ENCODE measurements around the gene LOXHD1. TPM values are rescaled to one million over a fixed set of nuclear protein-coding genes. Genes with fewer than 3 reads are reported as not detected.

The LOXHD1 gene
- total RNA-seq, 4 donors from 2014 or later = 0.41 TPM; not detected in 3

- H3K9me3 ChIP-seq = no peaks in the 10 kb centered on the region
- H3K36me3 ChIP-seq = no peaks in the 10 kb centered on the region
- H3K27ac ChIP-seq = no peak overlapping the region
- no peak for TF ChIP-seq CTCF (IDR thresholded peaks at IDR 0.05 in 4 of 5, conservative IDR thresholded peaks at IDR 0.05 in 1 of 5)
- TF ChIP-seq POLR2A (IDR thresholded peaks at IDR 0.05) = no peak
- in situ Hi-C loops (cut with MboI; ENCODE audit: low sequenced_read_pairs in 4 of 4) = no loop called here
- H3K4me1 ChIP-seq = peaks cover 12 to 23% of the 10 kb centered on the region in 2 donors
- no peak overlapping the region for H3K4me3 ChIP-seq
- intact Hi-C loops (cut with DNase I; ENCODE audit: low total_unique reads) = no loop called here
- H3K27me3 ChIP-seq = no peaks in the 10 kb centered on the region
- ATAC-seq (no peak), DNase-seq (no peak)
Observed at GRCh38 chr18:46470714-46471113, 186.3 kb downstream of the LOXHD1 start.

- no peak for ATAC-seq
Observed at GRCh38 chr18:46469186-46469915, 187.7 kb downstream of the LOXHD1 start.

GRCh38 chr18:46468426-46469180 lies 188.4 kb downstream of the LOXHD1 start:
- Histone ChIP-seq H3K9me3 (no peaks in the 10 kb centered on the region), H3K27me3 (no peaks in the 10 kb centered on the region), H3K4me3 (no peak overlapping the region), H3K4me1 (peaks cover 4 to 14% of the 10 kb centered on the region in 2 donors), H3K36me3 (no peaks in the 10 kb centered on the region), H3K27ac (no peak overlapping the region)
- ATAC-seq (no peak), DNase-seq (no peak)
- in situ Hi-C loops (cut with MboI; ENCODE audit: low sequenced_read_pairs in 4 of 4) (no loop called here), intact Hi-C loops (cut with DNase I; ENCODE audit: low total_unique reads) (no loop called here)
- TF ChIP-seq POLR2A (IDR thresholded peaks at IDR 0.05) (no peak), CTCF (IDR thresholded peaks at IDR 0.05 in 4 of 5, conservative IDR thresholded peaks at IDR 0.05 in 1 of 5) (no peak)

More at GRCh38 chr18:46469186-46469915, 187.7 kb downstream of the LOXHD1 start:
- no peaks in the 10 kb centered on the region for H3K9me3 ChIP-seq
- no peak overlapping the region for H3K27ac ChIP-seq
- TF ChIP-seq CTCF (IDR thresholded peaks at IDR 0.05 in 4 of 5, conservative IDR thresholded peaks at IDR 0.05 in 1 of 5) = no peak
- no peak for TF ChIP-seq POLR2A (IDR thresholded peaks at IDR 0.05)
- H3K27me3 ChIP-seq = no peaks in the 10 kb centered on the region
- DNase-seq = no peak
- H3K4me3 ChIP-seq = no peak overlapping the region
- in situ Hi-C loops (cut with MboI; ENCODE audit: low sequenced_read_pairs in 4 of 4) = no loop called here
- H3K4me1 ChIP-seq = peaks cover 12 to 22% of the 10 kb centered on the region in 2 donors
- H3K36me3 ChIP-seq = no peaks in the 10 kb centered on the region
- intact Hi-C loops (cut with DNase I; ENCODE audit: low total_unique reads) = no loop called here

GRCh38 chr18:46466234-46467160 lies 190.5 kb downstream of the LOXHD1 start:
- H3K36me3 ChIP-seq = no peaks in the 10 kb centered on the region
- H3K9me3 ChIP-seq = no peaks in the 10 kb centered on the region
- TF ChIP-seq CTCF (IDR thresholded peaks at IDR 0.05 in 4 of 5, conservative IDR thresholded peaks at IDR 0.05 in 1 of 5) = no peak
- TF ChIP-seq POLR2A (IDR thresholded peaks at IDR 0.05) = no peak
- no peak for ATAC-seq
- peaks cover 0 to 10% of the 10 kb centered on the region in 2 donors for H3K4me1 ChIP-seq
- H3K27ac ChIP-seq = no peak overlapping the region
- intact Hi-C loops (cut with DNase I; ENCODE audit: low total_unique reads) = no loop called here
- no peaks in the 10 kb centered on the region for H3K27me3 ChIP-seq
- no peak overlapping the region for H3K4me3 ChIP-seq
- no peak for DNase-seq
- in situ Hi-C loops (cut with MboI; ENCODE audit: low sequenced_read_pairs in 4 of 4) = no loop called here

Measured in gastrocnemius medialis (tissue), 4 donors.